NCI-H1436 (cell line): ENCODE results near the gene PFKFB2.

Experiments
- DNase-seq: peaks from one replicate; lab custom pipeline; 2025; lab: John Stamatoyannopoulos, UW

PFKFB2 gene

DNA sequence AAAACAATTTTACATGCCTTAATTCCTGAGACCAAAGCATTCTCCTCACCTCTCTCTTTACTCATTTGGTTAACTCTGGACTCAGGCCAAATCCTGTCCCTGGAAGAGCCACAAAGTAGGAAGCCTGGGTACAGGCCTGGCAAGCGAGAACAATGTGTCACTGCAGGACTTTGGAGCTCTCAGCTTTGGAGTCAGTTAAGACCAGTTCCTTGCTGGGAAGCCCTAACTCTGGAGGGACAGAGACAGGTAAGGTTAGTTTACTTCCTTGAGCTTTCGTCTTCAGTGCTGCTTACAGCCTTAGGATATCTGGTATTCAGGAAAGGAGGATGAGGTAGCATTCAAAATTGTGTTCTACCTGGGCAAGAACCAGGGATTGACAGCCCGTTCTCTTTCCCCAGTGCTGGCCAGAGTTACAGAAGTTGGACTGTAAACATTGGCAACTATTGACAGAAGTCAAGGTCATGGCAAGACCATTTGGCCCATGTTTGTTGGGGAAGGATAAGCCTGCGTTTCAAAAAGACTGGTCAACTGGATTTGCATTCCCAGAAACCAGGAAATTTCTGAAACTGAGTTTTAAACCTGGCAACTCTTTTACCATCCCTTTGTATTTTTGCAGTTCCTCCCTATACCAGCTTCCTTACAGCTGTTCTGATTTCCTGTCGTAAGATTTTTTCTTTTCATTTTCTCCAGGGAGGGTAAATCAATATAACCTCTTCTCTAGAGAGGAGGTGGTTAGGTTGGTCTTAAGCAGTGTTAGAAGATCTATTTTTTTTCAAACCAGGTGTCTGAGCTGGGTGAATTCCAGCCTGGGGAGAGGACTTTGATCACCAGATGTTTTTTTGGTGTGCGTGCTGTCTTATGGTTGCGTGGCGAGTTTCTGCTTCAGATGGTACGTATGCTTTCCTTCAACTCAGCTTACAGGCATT lies 35.9 kb downstream of the PFKFB2 start, which contains the start of gene C4BPB:
Gene C4BPB, plus strand, starts transcription at position 160 of the 926 bp plus-strand sequence. Its CDS starts 672 bp downstream, at position 832.
- no peak for DNase-seq

DNA sequence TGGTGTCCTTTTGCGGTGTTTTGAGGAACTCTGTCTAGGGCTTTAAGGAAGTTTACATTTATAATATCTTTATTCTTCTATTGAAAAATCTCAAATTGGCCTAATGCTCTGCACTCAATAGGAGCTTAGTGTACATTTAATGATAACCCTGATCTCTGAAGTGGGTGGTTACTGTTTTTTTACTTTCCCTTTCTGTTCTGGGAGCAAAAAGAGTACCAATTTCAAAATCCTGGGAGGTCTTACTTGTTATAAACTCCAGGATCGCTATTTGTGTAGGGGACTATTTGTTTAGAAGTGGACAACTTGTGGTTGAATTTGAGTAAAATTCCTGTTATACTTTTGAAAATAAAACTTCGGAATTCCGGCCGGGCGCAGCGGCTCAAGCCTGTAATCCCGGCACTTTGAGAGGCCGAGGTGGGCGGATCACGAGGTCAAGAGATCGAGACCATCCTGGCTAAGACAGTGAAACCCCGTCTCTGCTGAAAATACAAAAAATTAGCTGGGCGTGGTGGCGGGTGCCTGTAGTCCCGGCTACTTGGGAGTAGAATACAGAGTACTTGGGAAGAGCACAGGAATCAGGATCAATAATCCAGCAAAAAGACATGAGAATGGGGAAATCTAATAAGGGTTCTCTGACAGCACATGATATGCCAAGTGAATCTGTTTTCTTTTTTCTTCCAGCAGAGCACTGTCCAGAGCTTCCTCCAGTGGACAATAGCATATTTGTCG lies 36.7 kb downstream of the PFKFB2 start:
- DNase-seq: no peak

DNA sequence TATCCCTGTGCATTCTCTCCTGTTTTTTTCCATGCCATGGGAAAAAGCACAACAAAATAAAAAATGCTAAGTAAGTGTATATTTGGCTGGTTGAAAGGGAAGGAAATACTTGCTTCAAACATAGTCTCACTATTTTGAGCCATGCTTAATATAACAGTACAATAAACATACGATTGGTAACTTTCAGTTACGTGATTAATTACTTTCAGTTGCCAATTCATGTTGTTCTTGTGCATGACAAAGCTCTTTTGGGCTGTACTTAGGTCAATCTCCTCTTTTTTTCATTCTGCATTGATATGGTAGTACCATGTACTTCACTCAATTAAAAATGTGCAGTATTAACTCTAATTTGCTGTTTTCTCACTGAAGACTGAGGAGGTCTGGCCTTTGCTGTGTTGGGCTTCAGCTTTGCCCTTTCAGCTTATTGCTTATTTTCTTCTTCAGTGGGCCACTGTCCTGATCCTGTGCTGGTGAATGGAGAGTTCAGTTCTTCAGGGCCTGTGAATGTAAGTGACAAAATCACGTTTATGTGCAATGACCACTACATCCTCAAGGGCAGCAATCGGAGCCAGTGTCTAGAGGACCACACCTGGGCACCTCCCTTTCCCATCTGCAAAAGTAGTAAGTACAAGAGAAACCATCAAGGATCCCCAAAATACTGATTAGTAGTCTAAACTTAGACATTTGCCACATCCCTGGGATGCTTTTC lies 38.3 kb downstream of the PFKFB2 start:
- DNase-seq: no peak

DNA sequence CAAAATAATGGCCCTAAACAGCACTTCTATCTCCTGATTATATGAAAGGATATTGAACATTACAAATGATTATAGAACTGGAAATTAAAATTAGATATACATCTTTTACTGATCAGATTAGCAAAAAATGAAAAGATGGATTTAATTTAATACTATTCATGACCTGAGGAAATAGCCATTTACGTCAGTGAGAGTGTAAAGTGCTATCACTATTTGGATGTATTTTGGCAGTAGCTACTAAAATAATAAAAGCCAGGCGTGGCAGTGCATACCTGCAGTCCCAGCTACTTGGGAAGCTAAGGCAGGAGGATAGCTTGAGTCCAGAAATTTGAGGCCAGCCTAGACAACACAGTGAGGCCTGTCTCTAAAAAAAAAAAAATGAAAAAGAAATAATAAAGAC lies 40.9 kb downstream of the PFKFB2 start:
- no peak for DNase-seq

DNA sequence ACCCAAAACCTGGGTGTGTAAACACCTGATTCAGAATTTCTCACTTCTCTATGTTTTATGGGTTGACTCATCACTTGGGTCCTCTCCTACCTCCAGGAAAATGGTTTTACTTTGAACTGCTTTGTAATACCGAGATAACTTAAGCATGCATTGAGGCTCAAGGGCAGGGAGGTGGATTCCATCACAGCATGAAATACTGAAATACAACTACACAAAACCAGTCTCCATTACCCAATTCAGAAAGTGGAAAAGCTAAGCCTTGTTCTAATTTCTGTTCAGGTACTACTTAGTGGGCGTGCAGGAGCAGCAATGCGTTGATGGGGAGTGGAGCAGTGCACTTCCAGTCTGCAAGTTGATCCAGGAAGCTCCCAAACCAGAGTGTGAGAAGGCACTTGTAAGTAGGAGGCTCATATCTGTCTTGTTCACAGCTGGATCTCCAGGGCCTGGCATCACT lies 44.8 kb downstream of the PFKFB2 start:
- DNase-seq: no peak

DNA sequence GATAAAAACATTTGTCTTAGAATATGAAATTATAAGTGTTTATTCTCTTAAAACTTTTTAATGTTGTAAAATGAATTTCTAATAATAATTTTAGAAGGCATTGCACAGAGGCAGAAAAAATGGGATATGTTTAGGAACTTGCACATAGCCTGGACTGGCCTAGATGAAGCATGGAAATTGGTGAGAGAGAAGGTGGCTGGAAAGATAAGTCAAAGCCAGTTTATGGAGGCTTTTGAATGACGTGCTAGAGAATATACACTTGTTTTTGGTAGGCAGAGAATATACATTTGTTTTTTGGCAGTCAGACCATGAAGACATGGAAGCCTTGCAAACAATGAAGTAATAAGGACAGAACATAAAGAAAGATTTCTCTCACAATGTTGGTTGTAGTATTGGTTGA lies 48.6 kb downstream of the PFKFB2 start:
- DNase-seq: no peak

DNA sequence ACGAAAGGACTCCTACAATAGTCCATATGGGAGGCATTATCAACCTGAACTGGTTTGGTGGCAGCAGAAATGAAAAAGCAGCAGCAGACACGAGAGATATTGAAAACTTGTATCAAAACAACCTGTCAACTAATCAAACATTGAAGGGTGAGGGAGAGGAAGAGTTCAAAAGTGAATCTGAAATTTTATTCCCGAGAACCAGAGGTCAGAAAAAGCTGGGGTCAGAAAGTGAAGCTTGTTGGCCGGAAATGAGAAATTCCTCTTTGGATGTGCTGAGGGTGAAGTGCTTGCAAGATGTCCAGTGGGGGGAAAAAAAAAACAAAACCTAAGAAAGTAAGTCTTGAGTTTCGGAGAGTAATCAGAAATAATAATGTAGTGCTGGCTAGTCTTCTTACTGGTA lies 49.1 kb downstream of the PFKFB2 start:
- no peak for DNase-seq

DNA sequence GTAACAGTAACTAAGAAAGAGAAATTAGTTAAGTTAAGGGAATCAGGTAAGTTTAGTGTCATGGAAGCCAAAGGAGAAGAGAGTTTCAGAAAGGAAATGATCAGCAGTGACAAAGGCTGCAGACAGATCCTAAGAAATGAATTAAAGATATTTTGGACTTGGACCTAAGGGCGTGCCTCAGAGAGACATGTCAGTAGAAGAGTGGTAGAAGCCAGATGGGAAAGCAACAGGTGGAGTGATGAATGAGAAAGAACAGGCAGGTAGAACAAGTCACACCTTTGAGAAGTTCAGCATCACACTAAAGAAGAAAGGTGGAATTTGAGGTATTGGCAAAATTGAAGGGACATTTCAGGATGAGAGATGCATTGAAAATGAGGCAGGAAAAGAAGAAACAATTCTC lies 49.6 kb downstream of the PFKFB2 start:
- no peak for DNase-seq

DNA sequence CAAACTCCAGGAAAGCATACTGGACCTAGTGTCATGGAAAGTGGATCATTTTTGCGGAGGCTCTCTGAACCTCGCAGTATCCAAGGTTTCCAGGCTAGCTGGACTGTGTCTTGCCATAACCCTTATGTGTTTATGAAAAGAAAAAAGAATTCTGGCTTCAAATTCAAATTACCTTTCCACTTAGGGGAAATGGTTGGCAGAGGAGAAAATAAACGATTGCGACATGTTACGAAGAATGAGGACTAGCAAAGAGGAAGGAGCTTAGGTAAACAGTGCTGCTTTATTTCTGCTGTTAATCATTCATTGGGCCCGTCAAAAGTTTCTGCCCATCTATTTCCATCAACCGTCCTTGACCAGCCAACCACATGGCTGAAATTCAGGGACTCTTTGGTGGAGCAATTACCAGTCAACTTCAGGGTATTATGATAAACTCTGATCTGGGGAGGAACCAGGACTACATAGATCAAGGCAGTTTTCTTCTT lies 50.9 kb downstream of the PFKFB2 start, which contains the start of gene C4BPA:
Gene C4BPA, plus strand, starts transcription at position 342 of the 482 bp plus-strand sequence. CDS start 8,793 bp downstream, outside the sequence.
- DNase-seq: no peak

DNA sequence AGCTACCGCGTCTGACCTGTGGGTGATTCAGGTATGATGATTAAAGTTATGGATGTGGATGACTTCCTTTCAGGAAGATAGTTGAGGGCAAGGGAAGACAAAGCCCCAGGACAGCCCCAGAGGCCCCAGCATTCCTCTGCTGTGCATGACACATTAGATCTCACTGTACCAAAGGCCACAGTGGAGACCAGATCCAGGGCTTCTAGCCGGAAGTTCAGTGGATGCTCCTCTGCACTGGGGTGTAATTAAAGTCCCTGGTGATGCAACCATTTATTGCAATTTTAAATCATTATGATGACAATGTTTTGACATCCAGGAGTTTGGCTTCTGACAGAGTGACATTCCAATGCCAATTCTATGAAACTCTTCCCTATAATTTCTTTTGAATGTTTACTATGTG lies 55.9 kb downstream of the PFKFB2 start:
- no peak for DNase-seq

DNA sequence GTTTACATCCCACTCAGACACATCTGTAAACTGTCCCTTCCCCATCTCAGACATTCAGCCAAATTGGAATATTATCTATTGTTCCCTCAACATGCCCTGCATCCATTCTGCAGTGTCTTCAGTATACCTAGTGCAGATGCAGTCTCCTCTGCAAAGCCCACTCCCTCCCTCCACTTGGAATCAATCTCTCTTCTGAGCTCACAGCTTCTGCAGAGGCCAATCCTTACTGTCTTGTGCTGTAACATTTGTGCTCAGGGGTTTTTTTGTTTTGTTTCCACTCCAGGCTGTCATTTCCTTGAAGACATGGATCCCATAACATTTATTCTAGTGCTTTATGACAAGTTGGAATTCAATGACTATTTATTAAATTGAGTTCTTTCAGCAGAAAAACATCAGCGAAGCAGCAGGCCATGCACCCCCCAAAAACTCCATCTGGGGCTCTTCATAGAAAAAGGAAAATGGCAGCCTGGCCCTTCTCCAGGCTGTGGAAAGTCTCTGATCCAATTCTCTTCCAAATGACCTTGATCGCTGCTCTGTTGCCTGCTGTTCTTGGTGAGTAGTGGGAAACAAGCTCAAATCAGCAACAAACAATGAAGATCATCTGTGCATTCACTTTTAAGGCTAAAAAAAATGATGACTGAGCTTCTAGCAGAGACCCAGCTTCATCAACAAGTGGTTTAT lies 59.7 kb downstream of the PFKFB2 start:
- DNase-seq: no peak

DNA sequence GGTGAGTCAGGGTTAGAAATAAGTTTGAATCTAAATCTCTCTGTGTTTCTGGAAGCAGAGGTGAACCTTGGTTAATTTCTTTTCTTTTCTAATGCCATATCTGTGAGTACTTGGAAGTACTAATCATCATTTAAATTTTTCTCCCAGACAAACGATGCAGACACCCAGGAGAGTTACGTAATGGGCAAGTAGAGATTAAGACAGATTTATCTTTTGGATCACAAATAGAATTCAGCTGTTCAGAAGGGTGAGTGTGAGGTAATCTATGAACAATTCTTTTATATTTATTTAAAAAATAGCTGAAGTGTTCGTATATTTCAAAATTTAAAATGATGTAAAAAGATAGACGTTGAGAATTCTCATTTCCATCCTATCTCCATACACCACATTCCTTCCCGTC lies 62.2 kb downstream of the PFKFB2 start:
- DNase-seq: no peak

DNA sequence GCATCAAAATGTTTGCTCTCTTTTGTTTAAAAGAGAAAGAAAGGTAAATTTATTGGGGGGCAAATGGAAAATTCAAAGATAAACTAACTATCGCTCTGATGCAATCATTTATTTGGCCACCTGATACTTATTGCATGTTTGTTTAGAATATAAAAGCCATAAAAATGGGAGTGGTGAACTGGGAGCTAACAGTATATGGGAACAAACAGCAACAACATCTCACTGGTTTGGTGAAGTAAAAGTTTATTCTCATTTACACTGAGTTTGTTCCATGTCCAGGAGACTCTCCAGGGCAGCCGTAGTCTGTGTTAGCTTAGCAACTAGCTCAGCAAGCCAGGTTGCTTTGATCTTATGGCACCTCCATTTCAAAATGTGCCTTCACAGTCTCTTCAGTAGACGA lies 71.3 kb downstream of the PFKFB2 start:
- no peak for DNase-seq

DNA sequence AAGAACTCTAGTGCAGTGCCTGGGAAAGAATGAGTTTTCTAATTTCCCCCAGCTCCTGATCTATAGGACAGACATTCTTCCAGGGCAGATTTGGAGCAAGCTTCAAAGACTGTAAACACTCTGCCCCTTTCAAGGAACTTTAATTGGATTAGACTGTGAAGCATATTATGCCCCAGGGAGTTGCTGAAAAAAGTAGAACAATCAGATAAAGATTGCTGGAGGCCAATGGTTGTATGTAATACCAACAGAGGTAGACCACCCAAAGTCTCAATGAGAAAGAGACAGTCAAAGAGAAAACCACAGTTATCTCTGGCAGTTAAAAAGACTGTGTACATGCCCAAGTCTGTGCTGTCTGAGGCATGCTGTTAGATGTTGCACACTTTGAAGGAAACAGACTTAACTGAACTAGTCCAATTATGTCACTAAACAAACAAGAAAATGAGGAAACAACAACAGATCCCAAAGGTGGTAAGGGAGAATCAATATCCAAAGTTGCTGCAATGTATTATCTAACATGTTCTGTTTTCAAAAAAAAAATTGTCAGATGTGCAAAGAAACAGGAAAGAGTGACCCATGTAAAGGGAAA lies 75.4 kb downstream of the PFKFB2 start:
- no peak for DNase-seq

DNA sequence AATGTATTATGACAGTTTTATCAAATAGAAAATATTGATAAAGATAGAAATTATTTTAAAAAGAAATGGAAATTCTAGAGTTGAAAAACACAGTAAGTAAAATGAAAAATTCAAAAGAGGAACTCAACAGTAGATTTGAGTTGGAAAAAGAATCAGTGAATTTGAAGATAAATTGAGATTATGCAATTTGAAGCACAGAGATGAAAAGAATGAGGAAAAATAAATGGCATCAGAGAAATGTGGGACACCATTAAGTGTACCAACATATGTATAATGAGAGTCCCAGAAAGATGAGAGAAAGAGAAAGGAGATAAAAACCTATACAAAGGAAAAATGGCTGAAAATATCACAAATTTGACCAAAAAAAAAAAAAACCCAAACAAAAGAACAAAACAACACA lies 76.0 kb downstream of the PFKFB2 start:
- DNase-seq: no peak
